H1 (cell line): Measurements from ENCODE around the gene KCNB1. TPM values are rescaled to one million over a fixed set of nuclear protein-coding genes. Genes with fewer than 3 reads are reported as not detected.

ENCODE experiments used
- BACH1 ChIP-seq: IDR thresholded peaks from 2 replicates; pipeline ENCODE4 v1.6.1; 2012; ENCODE audit warnings: low read length, improper control_type of control experiment
- FOSL1 ChIP-seq: IDR thresholded peaks from 2 replicates; pipeline ENCODE4 v1.6.1; 2011; ENCODE audit warnings: mild to moderate bottlenecking, low read depth, low read length, moderate library complexity; ENCODE audit not compliant: insufficient read depth
- RBBP5 ChIP-seq: IDR thresholded peaks from 2 replicates; pipeline ENCODE4 v1.7.1; 2012; ENCODE audit warnings: low read depth, mild to moderate bottlenecking, inconsistent platforms, low read length, moderate library complexity, borderline replicate concordance
- RXRA ChIP-seq: IDR thresholded peaks from 2 replicates; pipeline ENCODE4 v1.6.1; 2011; ENCODE audit warnings: low read depth, mild to moderate bottlenecking, low read length, moderate library complexity; ENCODE audit not compliant: insufficient read depth
- SUZ12 ChIP-seq: fragments of 200-600 bp; sonication (generic); IDR thresholded peaks from 2 replicates; pipeline ENCODE4 v1.6.1; 2012; ENCODE audit warnings: mild to moderate bottlenecking, inconsistent platforms, low read length, moderate library complexity, mixed read lengths
- TBP ChIP-seq: IDR thresholded peaks from 2 replicates; pipeline ENCODE4 v1.6.1; 2011; ENCODE audit warnings: low read depth, low read length, improper control_type of control experiment
- polyA plus RNA-seq, 7 experiments: library from polyadenylated mRNA; depleted of rRNA in 3 of 7; stranded (reverse) in 5 of 7; unstranded in 2 of 7; fragments of >200 nt in 5 of 7; fragments of 200-250 nt in 2 of 7; gene quantifications; 1 replicate in 5 of 7; 2 replicates in 1 of 7; 4 replicates in 1 of 7; pipeline versions ENCODE4 v1.2.1 to v1.2.3, GENCODE V29; 2011 to 2013; ENCODE audit warnings: missing spikeins in 2 of 7, mixed read lengths in 2 of 7
- total RNA-seq: library from RNA; stranded (reverse); fragmentation: NEBNext Ultra II Directional; extraction: Animal tissue kit (Norgen Biotek cat#: 25700); gene quantifications from 2 replicates; pipeline ENCODE4 v1.2.1, GENCODE V29; 2021

Gene KCNB1
- total and polyA plus RNA-seq, 2 of the 8 experiments (the other 6 are each of a cell fraction or from before 2014, with no cell fraction given): 0.58 to 0.67 TPM

DNA sequence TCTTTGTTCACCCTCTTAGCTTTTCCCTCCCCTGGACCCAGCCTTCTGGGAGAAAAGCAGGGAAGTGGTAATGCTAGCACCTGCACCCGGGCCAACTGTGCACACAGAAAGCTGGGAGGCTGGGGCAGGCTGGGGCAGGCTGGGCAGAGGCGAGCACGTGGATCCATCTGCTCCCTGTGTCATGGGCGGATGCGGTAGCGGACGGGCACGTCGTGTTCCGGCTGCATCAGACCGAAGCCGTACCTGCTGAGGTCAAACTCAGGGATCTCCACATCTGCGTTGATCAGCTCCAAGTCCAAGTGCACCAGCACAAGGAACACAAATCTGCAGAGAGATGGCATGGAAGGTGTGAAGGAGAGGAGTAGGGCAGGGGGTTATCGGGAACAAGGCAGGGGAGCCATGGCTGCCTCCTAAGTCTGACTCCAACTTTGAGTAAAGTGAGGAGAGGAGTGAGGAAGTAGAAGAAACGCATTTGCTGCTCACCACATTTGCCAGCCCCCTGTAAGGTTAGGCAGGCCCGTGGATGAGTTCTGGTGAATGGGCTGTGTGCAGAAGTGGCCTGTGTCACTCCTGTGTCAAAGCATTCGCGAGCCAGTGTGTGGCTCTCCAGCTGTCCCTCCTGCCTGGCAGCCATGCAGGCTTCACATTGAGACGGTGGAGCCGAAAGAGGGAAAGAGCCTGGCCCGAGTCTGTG lies 25.4 kb upstream of the KCNB1 start (continued):
- TF ChIP-seq TBP: no peak
- no peak for TF ChIP-seq BACH1
- TF ChIP-seq FOSL1: no peak
- no peak for TF ChIP-seq SUZ12
- no peak for TF ChIP-seq RBBP5
- no peak for TF ChIP-seq RXRA
